COR-L47 (cell line): ENCODE measurements around the gene ZSCAN12.
"Not testable (repeated sequence)": the region's sequence is repeated elsewhere in the genome, so short reads cannot be mapped to it uniquely, and the experiment has no call there.

ENCODE experiments used
- DNase-seq: peaks from one replicate; lab custom pipeline; 2025; lab: John Stamatoyannopoulos, UW

The ZSCAN12 gene

GRCh38 chr6:28399350-28400121 is at the start of gene ZSCAN12:
Gene ZSCAN12, minus strand, starts transcription at chr6:28399747. Its CDS starts 1,342 bp downstream, at chr6:28398405.
- DNase-seq, result peak; percentile 83

GRCh38 chr6:28449056-28449455 is 49.5 kb upstream of the ZSCAN12 start:
- DNase-seq, result no peak

GRCh38 chr6:28447512-28447906 is 48.0 kb upstream of the ZSCAN12 start:
- not testable (repeated sequence) for DNase-seq

- no peak for DNase-seq
These were observed 47.4 kb upstream of the ZSCAN12 start for GRCh38 chr6:28446818-28447511.

GRCh38 chr6:28444759-28445158 is 45.2 kb upstream of the ZSCAN12 start:
- peak; percentile 13 for DNase-seq

- peak; percentile 90 for DNase-seq
These were observed 43.7 kb upstream of the ZSCAN12 start, which contains the start of gene ZSCAN23 for GRCh38 chr6:28443112-28443773. Gene ZSCAN23, minus strand, starts transcription at chr6:28443491. Its CDS starts 7,225 bp downstream, at chr6:28436266.

DNA sequence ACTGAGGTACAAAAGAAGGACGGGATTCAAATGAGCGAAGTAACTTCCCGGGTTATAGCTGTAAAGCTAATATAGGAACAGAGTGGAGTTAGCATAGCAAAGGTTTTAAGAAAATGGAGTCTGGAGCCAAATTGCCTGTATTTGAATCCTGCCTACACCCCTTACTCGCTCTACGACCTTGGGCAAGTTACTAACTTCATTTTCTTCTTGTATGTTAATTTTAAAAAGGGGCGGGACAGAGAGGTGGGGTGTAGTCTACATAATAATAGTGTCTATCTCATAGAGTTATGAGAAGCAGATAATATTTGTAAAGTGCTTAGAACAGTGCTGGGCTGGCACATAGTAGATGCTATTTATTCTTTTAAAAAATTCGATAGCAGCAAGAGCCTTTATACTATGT is 43.0 kb upstream of the ZSCAN12 start:
- no peak for DNase-seq

DNA sequence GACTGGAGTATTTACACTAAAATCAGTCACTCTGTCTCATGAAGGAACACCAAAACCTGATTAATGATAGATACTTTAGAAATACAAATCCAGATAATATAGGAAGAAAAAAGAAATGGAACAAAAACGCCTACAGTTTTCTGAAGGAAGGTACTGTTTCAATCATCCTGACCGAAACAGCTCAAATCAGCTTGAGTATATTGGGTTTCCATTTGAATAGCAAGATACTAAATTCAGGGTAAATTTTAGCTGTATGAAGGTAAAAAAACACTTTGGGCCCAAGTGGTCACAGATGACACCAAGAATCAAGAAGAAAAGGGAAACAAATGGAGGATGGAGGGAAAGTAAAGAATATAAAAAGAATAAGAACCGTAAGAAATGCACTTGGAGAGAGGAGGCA is 36.9 kb upstream of the ZSCAN12 start:
- DNase-seq, result no peak

DNA sequence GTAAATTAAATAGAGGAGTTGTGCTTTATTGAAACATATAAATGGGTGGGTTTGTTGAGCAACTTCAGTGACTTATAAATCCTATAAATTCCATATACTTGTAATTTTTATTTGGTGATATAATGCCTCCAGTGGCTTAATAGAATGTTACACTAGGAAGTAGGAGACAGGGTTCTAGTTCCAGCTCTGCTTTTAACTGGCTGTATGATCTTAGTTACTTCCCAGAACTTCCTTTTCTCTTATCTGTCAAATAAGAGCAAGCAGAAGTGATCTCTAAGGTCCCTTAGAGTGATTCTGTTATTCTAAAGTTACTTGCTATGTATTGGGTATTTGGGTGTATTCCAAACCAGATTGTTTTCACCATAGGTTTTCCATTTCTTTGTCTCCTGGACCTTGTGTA is 33.6 kb upstream of the ZSCAN12 start:
- DNase-seq, result no peak

- no peak for DNase-seq
These were observed 30.2 kb upstream of the ZSCAN12 start for GRCh38 chr6:28429781-28430180.

DNA sequence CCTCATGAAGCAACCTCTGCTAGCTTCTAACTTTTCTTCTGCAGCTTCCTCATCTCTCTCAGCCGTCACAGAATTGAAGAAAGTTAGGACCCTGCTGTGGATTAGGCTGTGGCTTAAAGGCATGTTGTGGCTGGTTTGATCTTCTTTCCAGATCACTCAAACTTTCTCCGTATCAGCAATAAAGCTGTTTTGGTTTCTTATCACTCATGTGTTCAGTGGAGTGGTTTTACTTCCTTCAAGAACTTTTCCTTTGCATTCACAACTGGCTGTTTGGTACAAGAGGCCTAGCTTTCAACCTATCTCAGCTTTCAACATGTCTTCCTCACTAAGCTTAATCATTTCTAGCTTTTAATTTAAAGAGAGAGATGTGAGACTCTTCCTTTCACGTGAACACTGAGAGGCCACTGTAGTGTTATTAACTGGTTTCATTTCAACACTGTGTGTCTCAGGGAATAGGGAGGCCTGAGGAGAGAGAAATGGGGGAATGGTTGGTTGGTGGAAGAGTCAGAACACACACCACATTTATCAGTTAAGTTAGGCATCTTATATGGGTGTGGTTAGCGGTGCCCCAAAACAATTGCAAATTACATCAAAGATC is 26.5 kb upstream of the ZSCAN12 start:
- no peak for DNase-seq

- DNase-seq, result no peak
These were observed 24.6 kb upstream of the ZSCAN12 start for GRCh38 chr6:28424163-28424562.

DNA sequence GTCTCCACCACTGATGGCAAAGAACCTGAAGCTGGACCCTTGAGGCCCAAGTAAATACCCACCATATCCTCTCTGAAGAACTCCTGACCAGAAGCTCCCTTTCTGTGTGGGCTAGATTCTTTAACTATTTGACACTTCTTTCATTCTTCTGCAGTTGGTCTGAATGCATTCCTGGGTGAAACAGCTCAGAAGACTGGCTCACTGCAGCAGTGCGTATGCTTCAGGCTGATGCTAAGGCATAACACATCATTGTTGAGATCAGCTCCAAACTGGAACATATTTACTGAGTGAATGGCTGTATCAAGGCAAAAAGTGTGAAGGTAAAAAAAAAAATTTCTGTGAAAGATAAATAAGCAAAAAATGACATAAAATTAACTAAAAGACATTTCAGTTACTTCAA is 24.0 kb upstream of the ZSCAN12 start:
- DNase-seq, result no peak

DNA sequence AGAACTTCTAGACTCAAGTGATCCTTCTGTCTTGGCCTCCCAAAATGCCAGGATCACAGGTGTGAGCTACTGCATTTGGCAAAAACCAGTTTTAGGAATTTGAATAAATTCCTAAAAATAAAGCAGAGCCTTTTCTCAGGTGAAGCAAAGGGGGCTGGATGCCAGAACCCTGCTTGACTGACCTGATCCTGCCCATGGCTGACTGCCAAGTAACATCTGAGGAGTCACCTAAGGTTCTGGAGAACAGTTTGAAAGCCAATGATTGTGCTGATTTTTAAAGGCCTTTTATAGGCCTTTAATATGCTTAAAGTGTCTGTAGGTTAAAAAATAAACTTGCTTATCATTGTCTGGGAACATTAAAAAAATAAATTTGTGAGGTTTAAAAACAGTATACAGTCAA is 14.1 kb upstream of the ZSCAN12 start:
- no peak for DNase-seq

DNA sequence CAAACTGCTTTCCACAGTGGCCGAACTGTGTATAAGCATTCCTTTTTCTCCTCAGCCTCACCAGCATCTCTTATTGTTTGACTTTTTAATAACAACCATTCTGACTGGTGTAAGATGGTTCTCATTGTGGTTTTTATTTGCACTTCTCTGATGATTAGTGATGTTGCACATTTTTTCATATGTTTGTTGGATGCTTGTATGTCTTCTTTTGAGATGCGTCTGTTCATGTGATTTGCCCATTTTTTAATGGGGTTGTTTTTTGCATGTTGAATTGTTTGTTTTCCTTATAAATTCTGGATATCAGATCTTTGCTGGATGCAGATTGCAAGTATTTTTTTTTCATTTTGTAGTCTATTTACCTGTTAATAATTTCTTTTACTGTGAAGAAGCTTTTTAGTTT is 11.2 kb upstream of the ZSCAN12 start:
- no peak for DNase-seq

- DNase-seq, result no peak
These were observed 8.7 kb upstream of the ZSCAN12 start for GRCh38 chr6:28408076-28408802.

DNA sequence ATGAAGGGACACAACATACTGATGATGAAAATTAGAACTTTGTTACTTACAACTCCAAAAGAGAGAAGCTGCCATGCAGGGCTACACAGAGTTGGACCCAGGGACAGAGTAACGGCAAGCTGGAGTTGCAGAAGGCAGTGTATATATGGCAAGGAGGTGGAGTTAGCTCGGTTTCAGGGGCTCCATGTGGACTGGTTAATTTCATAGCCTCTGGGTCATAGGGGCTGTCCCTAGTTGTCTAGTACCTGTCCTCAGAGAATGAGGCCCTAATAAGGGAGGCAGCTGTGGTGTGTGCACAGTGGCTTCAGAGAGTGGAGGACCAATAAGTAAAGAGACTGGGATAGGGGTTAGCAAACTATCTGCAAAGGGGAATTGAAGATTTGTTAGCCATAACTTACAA is 7.9 kb upstream of the ZSCAN12 start:
- no peak for DNase-seq

DNA sequence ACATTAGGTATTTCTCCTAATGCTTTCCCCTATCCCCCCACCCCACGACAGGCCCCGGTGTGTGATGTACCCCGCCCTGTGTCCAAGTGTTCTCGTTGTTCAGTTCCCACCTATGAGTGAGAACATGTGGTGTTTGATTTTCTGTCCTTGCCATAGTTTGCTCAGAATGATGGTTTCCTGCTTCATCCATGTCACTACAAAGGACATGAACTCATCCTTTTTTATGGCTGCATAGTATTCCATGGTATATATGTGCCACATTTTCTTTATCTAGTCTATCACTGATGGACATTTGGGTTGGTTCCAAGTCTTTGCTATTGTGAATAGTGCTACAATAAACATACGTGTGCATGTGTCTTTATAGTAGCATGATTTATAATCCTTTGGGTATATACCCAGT is 4.4 kb upstream of the ZSCAN12 start:
- not testable (repeated sequence) for DNase-seq

DNA sequence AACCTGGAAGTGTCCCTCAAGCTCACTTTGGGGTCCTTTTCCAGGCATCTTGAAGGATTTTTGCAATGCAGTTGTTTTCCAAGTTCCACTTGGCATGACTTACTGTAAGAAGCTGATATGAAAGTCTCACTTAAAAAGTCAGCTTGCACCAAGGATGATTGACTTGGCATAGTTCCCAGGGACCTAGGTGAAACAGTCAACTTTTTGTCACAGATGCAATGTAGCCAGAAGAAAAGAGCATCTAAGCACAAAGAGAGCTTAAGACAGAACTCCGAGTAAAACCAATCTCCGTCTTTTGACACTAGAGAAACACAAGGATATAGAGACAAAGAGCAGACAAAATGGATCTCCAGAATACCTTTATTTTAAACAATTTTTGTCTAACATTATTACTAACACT is 2.6 kb upstream of the ZSCAN12 start:
- no peak for DNase-seq

GRCh38 chr6:28401172-28401571 is 1.6 kb upstream of the ZSCAN12 start:
- DNase-seq, result no peak

GRCh38 chr6:28400122-28400451 is 540 bp upstream of the ZSCAN12 start:
- no peak for DNase-seq

- DNase-seq, result no peak
These were observed 3.6 kb downstream of the ZSCAN12 start for GRCh38 chr6:28395918-28396317.
